PFSK-1 (cell line): ENCODE measurements around the gene CNTLN.

Source experiments
- FOXP2 ChIP-seq: optimal IDR thresholded peaks from 2 replicates; pipeline ENCODE3; 2011; ENCODE audit warnings: borderline replicate concordance, control low read depth, inconsistent platforms; ENCODE audit not compliant: insufficient read depth; ENCODE audit errors: extremely low read length, extremely low read depth
- POLR2AphosphoS5 ChIP-seq: IDR thresholded peaks from 2 replicates; pipeline ENCODE4 v1.6.1; 2012; ENCODE audit warnings: low read depth, mild to moderate bottlenecking, control low read depth, low read length, moderate library complexity
- SIN3A ChIP-seq: IDR thresholded peaks from 2 replicates; pipeline ENCODE4 v1.6.1; 2012; ENCODE audit warnings: mild to moderate bottlenecking, low read length, moderate library complexity, borderline replicate concordance; ENCODE audit not compliant: insufficient read depth
- TAF1 ChIP-seq: IDR thresholded peaks from 2 replicates; pipeline ENCODE4 v1.6.1; 2012; ENCODE audit warnings: low read length, control low read depth, borderline replicate concordance; ENCODE audit not compliant: insufficient read depth
- TF ChIP-seq, protein P1 (sequence below), 2 experiments: IDR thresholded peaks; 2 replicates each; pipeline versions ENCODE4 v1.6.1 to v1.8.0; 2011 to 2012; ENCODE audit warnings: low read depth in 2 of 2, low read length in 2 of 2, control low read depth in 1 of 2, inconsistent platforms in 1 of 2, mild to moderate bottlenecking in 1 of 2, moderate library complexity in 1 of 2; ENCODE audit not compliant: insufficient read depth in 1 of 2

DNA sequence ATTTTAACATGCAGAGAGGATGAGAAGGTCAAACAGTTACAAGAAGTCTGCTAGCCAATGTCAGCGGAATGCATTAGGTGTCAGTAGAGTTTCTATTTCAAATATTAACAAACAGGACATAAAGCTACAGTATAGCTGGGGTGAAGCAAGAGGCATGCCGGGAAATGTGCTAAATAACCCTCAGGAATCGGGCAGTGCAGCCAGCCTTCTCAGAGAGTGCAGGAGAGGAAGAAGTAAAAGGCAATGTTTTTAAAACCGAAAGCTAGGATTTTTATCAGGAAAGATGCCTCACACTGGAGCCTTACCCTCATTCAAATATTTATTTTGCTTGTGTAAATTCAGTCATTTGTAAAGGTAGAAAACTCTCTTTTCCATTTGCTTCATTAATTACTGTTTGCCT lies 384.9 kb downstream of the CNTLN start:
- no peak for TF ChIP-seq SIN3A
- no peak for TF ChIP-seq TAF1
- TF ChIP-seq POLR2AphosphoS5 = no peak
- TF ChIP-seq, protein P1, sequence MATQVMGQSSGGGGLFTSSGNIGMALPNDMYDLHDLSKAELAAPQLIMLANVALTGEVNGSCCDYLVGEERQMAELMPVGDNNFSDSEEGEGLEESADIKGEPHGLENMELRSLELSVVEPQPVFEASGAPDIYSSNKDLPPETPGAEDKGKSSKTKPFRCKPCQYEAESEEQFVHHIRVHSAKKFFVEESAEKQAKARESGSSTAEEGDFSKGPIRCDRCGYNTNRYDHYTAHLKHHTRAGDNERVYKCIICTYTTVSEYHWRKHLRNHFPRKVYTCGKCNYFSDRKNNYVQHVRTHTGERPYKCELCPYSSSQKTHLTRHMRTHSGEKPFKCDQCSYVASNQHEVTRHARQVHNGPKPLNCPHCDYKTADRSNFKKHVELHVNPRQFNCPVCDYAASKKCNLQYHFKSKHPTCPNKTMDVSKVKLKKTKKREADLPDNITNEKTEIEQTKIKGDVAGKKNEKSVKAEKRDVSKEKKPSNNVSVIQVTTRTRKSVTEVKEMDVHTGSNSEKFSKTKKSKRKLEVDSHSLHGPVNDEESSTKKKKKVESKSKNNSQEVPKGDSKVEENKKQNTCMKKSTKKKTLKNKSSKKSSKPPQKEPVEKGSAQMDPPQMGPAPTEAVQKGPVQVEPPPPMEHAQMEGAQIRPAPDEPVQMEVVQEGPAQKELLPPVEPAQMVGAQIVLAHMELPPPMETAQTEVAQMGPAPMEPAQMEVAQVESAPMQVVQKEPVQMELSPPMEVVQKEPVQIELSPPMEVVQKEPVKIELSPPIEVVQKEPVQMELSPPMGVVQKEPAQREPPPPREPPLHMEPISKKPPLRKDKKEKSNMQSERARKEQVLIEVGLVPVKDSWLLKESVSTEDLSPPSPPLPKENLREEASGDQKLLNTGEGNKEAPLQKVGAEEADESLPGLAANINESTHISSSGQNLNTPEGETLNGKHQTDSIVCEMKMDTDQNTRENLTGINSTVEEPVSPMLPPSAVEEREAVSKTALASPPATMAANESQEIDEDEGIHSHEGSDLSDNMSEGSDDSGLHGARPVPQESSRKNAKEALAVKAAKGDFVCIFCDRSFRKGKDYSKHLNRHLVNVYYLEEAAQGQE (IDR thresholded peaks at IDR 0.05; ENCODE audit: insufficient read depth in 1 of 2, low read depth in 2 of 2, low read length in 2 of 2) = no peak
- no peak for TF ChIP-seq FOXP2
